COR-L47 (cell line): ENCODE results near the gene KASH5.
"Not testable (repeated sequence)": the region's sequence is repeated elsewhere in the genome, so short reads cannot be mapped to it uniquely, and the experiment has no call there.

Experiments
- DNase-seq: peaks from one replicate; lab custom pipeline; 2025; lab: John Stamatoyannopoulos, UW

Gene KASH5

DNA sequence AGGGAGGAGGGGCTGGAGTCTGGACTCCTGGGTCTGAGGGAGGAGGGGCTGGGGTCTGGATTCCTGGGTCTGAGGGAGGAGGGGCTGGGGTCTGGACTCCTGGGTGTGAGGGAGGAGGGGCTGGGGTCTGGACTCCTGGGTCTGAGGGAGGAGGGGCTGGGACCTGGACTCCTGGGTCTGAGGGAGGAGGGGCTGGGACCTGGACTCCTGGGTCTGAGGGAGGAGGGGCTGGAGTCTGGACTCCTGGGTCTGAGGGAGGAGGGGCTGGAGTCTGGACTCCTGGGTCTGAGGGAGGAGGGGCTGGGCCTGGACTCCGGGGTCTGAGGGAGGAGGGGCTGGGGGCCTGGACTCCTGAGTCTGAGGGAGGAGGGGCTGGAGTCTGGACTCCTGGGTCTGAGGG is 73.1 kb downstream of the KASH5 start:
- not testable (repeated sequence) for DNase-seq

DNA sequence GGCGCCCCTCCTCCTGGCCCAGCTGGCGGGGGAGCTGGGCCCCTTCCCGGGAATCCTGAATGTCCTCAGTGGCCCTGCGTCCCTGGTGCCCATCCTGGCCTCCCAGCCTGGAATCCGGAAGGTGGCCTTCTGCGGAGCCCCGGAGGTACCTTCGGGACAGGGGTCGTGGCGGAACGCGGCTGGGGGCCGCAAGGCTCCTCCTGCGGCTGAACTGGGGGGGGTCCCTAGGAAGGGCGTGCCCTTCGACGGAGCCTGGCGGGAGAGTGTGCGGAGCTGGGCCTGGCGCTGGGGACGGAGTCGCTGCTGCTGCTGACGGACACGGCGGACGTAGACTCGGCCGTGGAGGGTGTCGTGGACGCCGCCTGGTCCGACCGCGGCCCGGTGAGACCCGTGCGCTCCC is 73.6 kb downstream of the KASH5 start:
- DNase-seq = no peak

DNA sequence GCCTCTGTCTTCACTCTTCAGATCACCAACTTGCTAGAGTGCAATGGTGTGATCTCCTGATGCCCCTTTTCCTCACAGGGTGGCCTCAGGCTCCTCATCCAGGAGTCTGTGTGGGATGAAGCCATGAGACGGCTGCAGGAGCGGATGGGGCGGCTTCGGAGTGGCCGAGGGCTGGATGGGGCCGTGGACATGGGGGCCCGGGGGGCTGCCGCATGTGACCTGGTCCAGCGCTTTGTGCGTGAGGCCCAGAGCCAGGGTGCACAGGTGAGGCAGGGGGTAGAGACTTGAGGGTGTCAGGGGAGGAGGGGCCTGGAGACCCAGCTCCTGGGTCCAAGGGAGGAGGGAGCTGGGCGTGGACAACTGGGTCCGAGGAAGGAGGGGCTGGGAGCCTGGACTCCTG is 74.4 kb downstream of the KASH5 start:
- DNase-seq = no peak

GRCh38 chr19:49463960-49464740 is 76.1 kb downstream of the KASH5 start:
- DNase-seq = no peak

DNA sequence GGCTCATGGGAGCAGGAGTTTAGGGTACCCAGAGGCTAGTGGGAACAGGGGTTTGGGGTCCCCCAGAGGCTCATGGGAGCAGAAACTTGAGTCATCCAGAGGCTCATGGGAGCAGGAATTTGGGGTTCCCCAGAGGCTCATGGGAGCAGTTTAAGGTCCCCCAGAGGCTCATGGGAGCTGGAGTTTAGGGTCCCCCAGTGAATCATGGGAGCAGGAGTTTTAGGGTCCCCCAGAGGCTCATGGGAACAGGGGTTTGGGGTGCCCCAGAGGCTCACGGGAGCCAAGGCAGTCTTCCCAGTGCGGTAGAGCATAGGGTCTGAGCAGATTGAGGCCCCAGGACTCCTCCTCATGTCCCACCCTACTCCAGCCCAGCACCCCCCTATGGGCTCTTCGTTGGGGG is 77.3 kb downstream of the KASH5 start:
- no peak for DNase-seq
